ENCODE results near the gene MRPL1. TPM values are rescaled to one million over a fixed set of nuclear protein-coding genes. Genes with fewer than 3 reads are reported as not detected.
"Not testable (repeated sequence)": the region's sequence is repeated elsewhere in the genome, so short reads cannot be mapped to it uniquely, and the experiment has no call there.

Gene MRPL1
- total RNA-seq, 6 experiments from 2014 or later, result 12.8 to 26.0 (median 17.8) TPM

DNA sequence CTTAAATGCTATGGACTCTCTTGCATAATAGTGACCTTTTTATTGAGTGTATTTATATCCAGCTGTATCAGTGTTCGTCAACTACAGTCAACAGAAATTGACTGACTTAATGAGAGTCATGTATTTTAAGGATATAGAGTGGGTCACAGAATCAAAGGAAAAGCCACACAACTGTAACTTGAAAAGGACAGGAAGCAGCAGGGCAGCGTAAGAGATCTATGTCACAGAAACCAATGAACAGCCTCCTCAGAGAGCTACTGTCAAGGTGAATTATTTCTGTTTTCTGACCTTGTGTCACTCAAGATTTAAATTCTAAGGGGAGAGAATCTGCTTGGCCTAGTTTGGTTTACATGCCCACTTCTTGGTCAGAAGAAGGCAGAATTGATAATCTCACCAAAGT is 100.4 kb downstream of the MRPL1 start:
- 57% methylated on average over 2 of the region's 2 CpGs for WGBS (ENCODE audit: insufficient coverage, low coverage, low lambda C conversion rate, missing lambda C conversion rate)

DNA sequence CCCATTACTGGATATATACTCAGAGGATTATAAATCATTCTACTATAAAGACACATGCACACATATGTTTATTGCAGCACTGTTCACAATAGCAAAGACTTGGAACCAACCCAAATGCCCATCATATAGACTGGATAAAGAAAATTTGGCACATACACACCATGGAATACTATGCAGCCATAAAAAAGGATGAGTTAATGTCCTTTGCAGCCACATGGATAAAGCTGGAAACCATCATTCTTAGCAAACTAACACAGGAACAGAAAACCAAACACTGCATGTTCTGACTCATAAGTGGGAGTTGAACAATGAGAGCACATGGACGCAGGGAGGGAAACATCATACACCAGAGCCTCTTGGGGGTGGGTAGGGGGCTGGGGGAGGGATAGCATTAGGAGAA is 111.0 kb downstream of the MRPL1 start:
- H3K9me3 ChIP-seq; H3K36me3 ChIP-seq; H3K4me3 ChIP-seq; ATAC-seq; H3K4me1 ChIP-seq; intact Hi-C loops (cut with DNase I); DNase-seq; H3K27me3 ChIP-seq; H3K27ac ChIP-seq: not testable (repeated sequence)
- WGBS (ENCODE audit: insufficient coverage, low coverage, low lambda C conversion rate, missing lambda C conversion rate), result 75% methylated on average over 1 of the region's 1 CpG

More for the DNA sequence above, 100.4 kb downstream of the MRPL1 start:
- no peaks in the 10 kb centered on the region for H3K9me3 ChIP-seq
- no peak for TF ChIP-seq POLR2A (IDR thresholded peaks at IDR 0.05)
- TF ChIP-seq, protein P1, sequence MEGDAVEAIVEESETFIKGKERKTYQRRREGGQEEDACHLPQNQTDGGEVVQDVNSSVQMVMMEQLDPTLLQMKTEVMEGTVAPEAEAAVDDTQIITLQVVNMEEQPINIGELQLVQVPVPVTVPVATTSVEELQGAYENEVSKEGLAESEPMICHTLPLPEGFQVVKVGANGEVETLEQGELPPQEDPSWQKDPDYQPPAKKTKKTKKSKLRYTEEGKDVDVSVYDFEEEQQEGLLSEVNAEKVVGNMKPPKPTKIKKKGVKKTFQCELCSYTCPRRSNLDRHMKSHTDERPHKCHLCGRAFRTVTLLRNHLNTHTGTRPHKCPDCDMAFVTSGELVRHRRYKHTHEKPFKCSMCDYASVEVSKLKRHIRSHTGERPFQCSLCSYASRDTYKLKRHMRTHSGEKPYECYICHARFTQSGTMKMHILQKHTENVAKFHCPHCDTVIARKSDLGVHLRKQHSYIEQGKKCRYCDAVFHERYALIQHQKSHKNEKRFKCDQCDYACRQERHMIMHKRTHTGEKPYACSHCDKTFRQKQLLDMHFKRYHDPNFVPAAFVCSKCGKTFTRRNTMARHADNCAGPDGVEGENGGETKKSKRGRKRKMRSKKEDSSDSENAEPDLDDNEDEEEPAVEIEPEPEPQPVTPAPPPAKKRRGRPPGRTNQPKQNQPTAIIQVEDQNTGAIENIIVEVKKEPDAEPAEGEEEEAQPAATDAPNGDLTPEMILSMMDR (IDR thresholded peaks at IDR 0.05), result no peak
- no peaks in the 10 kb centered on the region for H3K36me3 ChIP-seq
- intact Hi-C loops (cut with DNase I), result no loop called here
- H3K4me1 ChIP-seq, result no peaks in the 10 kb centered on the region
- DNase-seq (no peak), ATAC-seq (no peak)
- H3K27me3 ChIP-seq, result no peaks in the 10 kb centered on the region
- no peak overlapping the region for H3K27ac ChIP-seq
- H3K4me3 ChIP-seq, result no peak overlapping the region

DNA sequence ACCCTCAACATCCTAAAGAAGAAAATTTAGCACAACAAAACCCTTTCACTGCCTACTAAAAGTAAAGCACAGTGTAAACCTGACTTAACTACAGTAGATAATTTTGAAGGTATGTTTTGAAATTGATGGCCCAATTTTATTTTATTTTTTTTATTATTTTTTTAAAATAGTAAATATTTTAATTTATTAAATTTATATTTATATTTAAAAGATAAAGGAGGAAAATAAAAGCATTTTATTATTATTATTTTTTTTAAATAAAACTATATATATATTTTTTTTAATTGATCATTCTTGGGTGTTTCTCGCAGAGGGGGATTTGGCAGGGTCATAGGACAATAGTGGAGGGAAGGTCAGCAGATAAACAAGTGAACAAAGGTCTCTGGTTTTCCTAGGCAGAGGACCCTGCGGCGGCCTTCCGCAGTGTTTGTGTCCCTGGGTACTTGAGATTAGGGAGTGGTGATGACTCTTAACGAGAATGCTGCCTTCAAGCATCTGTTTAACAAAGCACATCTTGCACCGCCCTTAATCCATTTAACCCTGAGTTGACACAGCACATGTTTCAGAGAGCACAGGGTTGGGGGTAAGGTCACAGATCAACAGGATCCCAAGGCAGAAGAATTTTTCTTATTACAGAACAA is 120.4 kb downstream of the MRPL1 start:
- DNase-seq; H3K9me3 ChIP-seq; H3K27ac ChIP-seq; H3K27me3 ChIP-seq; intact Hi-C loops (cut with DNase I); H3K4me3 ChIP-seq; H3K36me3 ChIP-seq; ATAC-seq; H3K4me1 ChIP-seq: not testable (repeated sequence)
- 43% methylated on average over 5 of the region's 6 CpGs for WGBS (ENCODE audit: insufficient coverage, low coverage, low lambda C conversion rate, missing lambda C conversion rate)

DNA sequence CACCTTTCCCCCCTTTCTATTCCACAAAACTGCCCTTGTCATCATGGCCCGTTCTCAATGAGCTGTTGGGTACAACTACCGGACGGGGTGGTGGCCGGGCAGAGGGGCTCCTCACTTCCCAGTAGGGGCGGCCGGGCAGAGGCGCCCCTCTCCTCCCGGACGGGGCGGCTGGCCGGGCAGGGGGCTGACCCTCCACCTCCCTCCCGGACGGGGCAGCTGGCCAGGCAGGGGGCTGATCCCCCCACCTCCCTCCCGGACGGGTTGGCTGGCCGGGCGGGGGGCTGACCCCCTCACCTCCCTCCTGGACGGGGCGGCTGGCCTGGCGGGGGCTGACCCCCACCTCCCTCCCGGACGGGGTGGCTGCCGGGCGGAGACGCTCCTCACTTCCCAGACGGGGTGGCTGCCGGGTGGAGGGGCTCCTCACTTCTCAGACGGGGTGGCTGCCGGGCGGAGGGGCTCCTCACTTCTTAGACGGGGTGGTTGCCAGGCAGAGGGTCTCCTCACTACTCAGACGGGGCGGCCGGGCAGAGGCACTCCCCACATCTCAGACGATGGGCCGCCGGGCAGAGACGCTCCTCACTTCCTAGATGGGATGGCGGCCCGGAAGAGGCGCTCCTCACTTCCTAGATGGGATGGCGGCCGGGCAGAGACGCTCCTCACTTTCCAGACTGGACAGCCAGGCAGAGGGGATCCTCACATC is 121.1 kb downstream of the MRPL1 start:
- H3K4me3 ChIP-seq; intact Hi-C loops (cut with DNase I); H3K27me3 ChIP-seq: not testable (repeated sequence)

DNA sequence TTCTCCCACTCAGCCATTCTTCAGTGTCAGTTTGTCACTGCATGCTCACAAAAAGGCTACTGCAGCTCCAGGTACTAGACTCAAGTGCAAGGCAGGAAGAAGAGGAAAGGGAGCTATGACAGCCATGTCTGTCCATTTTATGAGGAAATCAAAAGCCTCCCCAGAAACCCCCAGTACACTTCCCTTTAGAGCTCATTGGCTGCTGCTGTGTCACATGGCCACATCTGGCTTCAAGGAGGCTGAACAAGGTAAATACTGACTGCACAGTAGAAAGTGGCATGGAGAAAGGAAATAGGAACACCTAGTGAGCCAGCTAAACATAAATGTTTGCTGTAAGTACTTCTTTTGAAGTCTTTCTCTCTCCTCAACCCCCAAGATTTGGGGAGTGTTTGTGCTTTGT is 127.3 kb downstream of the MRPL1 start:
- no peaks in the 10 kb centered on the region for H3K36me3 ChIP-seq
- no peaks in the 10 kb centered on the region for H3K27me3 ChIP-seq
- no peak for ATAC-seq
- H3K4me3 ChIP-seq, result no peak overlapping the region
- TF ChIP-seq, protein P1 (IDR thresholded peaks at IDR 0.05), result no peak
- no peak for TF ChIP-seq POLR2A (IDR thresholded peaks at IDR 0.05)
- no peak overlapping the region for H3K27ac ChIP-seq
- DNase-seq, result no peak
- H3K9me3 ChIP-seq, result no peaks in the 10 kb centered on the region
- intact Hi-C loops (cut with DNase I), result no loop called here
- H3K4me1 ChIP-seq, result no peaks in the 10 kb centered on the region

More for the DNA sequence above, 121.1 kb downstream of the MRPL1 start:
- H3K27ac ChIP-seq, H3K9me3 ChIP-seq, ATAC-seq, H3K4me1 ChIP-seq, H3K36me3 ChIP-seq, DNase-seq: not testable (repeated sequence)
- 100% methylated on average over 1 of the region's 44 CpGs for WGBS (ENCODE audit: insufficient coverage, low coverage, low lambda C conversion rate, missing lambda C conversion rate)

DNA sequence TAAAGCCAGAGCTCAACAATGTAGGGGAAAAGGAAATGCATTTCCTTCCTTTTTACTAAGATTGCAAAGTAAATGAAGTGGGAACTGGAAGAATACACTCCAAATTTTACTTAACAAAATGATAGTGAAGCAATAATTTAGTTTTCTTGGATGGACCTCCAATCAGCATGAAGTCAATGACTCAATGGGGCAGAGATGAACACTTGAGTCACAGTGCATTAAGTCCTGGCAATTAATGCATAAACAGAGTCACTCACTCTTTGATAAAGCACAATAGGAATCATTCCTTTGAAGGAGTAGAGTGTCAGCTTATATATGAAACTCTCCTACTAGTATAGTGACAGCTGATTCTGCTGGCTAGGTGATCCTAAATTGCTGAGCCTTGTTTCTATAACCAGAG is 127.8 kb downstream of the MRPL1 start:
- ATAC-seq, result no peak
- Histone ChIP-seq H3K36me3 (no peaks in the 10 kb centered on the region), H3K4me1 (no peaks in the 10 kb centered on the region), H3K27ac (no peak overlapping the region), H3K9me3 (no peaks in the 10 kb centered on the region), H3K4me3 (no peak overlapping the region), H3K27me3 (no peaks in the 10 kb centered on the region)
- no peak for DNase-seq
- TF ChIP-seq POLR2A (IDR thresholded peaks at IDR 0.05), result no peak
- TF ChIP-seq, protein P1 (IDR thresholded peaks at IDR 0.05), result no peak
- intact Hi-C loops (cut with DNase I), result no loop called here
